ENCODE data around the gene RNF150.

The RNF150 gene

GRCh38 chr4:140940589-140940988, 192.7 kb downstream of the RNF150 start:
- ChIA-PET POLR2A (no interaction called here), CTCF (interaction anchor here (0.9 to 1.0 kb wide), 4 partner anchors 37 to 195 kb away, joined by 3 read pairs; no protein-coding TSS in a partner anchor)
- TF ChIP-seq, protein P1, sequence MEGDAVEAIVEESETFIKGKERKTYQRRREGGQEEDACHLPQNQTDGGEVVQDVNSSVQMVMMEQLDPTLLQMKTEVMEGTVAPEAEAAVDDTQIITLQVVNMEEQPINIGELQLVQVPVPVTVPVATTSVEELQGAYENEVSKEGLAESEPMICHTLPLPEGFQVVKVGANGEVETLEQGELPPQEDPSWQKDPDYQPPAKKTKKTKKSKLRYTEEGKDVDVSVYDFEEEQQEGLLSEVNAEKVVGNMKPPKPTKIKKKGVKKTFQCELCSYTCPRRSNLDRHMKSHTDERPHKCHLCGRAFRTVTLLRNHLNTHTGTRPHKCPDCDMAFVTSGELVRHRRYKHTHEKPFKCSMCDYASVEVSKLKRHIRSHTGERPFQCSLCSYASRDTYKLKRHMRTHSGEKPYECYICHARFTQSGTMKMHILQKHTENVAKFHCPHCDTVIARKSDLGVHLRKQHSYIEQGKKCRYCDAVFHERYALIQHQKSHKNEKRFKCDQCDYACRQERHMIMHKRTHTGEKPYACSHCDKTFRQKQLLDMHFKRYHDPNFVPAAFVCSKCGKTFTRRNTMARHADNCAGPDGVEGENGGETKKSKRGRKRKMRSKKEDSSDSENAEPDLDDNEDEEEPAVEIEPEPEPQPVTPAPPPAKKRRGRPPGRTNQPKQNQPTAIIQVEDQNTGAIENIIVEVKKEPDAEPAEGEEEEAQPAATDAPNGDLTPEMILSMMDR (IDR thresholded peaks at IDR 0.05; ENCODE audit: insufficient read depth, low read length, missing control alignments) = no peak
- DNase-seq (ENCODE audit: low read depth, low spot score) = no peak
- no peak overlapping the region for H3K4me3 ChIP-seq (ENCODE audit: low read depth, low read length)

DNA sequence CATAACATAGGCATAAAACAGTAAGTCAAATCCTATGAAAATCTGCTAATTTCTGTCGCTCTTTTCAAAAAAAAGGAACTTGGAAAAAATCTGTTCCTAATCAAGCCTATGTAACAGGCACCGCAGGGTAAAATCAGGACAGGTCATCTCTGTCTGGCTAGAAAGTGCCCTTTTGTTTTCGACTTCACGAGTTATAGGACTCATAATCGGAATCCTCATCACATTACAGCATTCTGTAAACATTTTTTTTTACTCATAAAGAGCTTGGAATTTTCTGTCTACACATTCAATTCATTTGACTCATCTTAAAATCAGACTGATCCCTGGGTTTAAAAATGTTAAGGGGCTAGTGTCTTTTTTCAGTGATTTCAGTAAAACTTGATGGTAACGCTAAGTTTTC, 195.4 kb downstream of the RNF150 start:
- DNase-seq (ENCODE audit: low read depth, low spot score) = peak; percentile 54
- TF ChIP-seq, protein P1 (IDR thresholded peaks at IDR 0.05; ENCODE audit: insufficient read depth, low read length, missing control alignments) = no peak
- no peak overlapping the region for H3K4me3 ChIP-seq (ENCODE audit: low read depth, low read length)
- POLR2A ChIA-PET = interaction anchor here (1.5 kb wide), 1 partner anchor 196 kb away, joined by 4 read pairs; the partner anchor contains the start of gene RNF150
- CTCF ChIA-PET = interaction anchor here (0.7 to 2.4 kb wide), 2 partner anchors 194 to 195 kb away, joined by 4 to 10 read pairs; partner anchors contain the start of gene RNF150

DNA sequence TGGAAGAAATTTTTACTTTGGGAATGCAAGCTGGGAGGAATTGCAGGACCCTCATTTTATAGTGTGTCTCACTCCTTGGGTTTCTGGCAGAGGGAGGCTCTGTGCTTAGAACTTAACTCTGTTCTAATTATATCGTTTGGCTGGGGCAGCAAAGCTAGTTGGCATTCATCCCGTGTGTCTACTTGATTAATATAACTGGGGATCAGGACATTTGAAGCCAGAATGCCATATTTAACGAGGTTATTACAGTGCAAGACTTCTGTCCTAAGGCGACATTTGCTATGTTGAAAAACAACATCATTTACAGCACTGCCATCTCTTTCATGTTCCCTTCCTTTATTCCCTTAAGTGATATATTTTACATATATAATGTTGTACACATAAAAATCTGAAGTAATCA, 198.0 kb downstream of the RNF150 start:
- DNase-seq (ENCODE audit: low read depth, low spot score) = no peak
- TF ChIP-seq, protein P1 (IDR thresholded peaks at IDR 0.05; ENCODE audit: insufficient read depth, low read length, missing control alignments) = no peak
- no peak overlapping the region for H3K4me3 ChIP-seq (ENCODE audit: low read depth, low read length)
- ChIA-PET POLR2A (no interaction called here), CTCF (interaction anchor here (1.3 to 1.5 kb wide), 3 partner anchors 42 to 198 kb away, joined by 4 to 5 read pairs (median 4); partner anchors contain the start of gene RNF150)

DNA sequence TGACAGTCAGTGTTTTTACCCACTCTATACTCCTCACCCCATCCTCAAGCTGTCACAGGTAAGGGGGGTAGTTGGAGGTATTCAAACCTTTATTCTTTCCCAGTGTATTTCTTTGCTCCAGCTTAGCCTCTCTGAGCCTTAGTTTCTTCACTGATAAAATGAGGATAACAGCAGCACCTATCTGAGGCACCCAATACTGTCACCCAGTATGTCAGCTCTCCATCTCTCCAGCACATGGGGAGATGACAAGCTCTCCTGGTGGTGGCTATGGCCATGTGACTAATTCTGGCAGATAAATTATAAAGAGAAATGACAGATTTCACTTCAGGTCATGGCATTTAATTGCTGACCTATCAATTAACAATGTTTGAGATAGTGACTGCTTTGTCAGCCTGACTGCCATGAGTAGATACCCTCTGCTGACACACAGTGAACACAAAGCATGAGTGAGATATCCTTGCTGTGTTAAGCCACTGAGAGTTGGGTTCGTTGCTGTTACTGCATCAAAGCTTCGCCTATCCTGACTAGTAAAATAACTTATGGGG, 200.7 kb downstream of the RNF150 start:
- no peak for DNase-seq (ENCODE audit: low read depth, low spot score)
- TF ChIP-seq, protein P1 (IDR thresholded peaks at IDR 0.05; ENCODE audit: insufficient read depth, low read length, missing control alignments) = no peak
- H3K4me3 ChIP-seq (ENCODE audit: low read depth, low read length) = no peak overlapping the region
- CTCF ChIA-PET = interaction anchor here (1.9 kb wide), 1 partner anchor 200 kb away, joined by 7 read pairs; the partner anchor contains the start of gene RNF150
- POLR2A ChIA-PET = interaction anchor here (0.6 kb wide), 1 partner anchor 74 kb away, joined by 3 read pairs; no protein-coding TSS in a partner anchor

DNA sequence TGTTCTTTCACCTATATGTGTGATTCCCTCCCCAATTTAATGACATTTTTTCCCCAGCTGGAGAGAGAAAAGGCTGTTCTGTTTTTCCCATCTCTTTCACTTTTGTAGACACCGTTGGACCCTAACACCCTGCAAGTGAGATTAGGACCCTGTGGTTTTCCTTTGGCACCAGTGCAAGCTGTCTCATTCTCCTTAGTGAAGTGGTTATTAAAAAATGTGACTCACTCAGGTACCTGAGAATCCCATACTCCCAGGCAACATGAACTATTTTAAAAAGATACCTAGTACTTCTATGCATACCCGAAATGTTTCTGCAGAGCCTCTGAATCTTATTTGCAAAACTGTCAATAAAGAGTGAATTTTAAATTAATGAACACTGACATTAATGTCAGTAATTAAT, 201.4 kb downstream of the RNF150 start:
- POLR2A ChIA-PET = no interaction called here
- CTCF ChIA-PET = interaction anchor here (1.9 kb wide), 1 partner anchor 201 kb away, joined by 7 read pairs; the partner anchor contains the start of gene RNF150

DNA sequence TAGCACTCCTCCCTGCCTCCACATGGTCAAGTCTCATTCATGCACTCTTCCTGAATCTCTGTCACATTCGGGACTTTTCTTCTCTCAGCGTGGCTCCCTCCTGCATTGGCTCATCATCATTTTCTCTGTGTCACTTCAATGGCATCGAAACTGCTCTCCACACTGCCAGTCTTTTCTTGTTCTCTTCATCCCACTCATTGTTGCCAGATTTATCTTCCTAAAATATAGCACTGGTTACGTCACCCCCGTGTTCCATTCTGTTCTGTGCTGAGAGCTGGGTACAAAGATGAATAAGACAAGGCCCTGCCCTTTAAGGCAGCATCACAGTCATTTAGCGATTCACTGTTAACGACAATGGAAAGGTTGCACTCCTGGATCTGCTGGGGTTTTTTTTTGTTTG, 202.7 kb downstream of the RNF150 start:
- TF ChIP-seq, protein P1 (IDR thresholded peaks at IDR 0.05; ENCODE audit: insufficient read depth, low read length, missing control alignments) = no peak
- DNase-seq (ENCODE audit: low read depth, low spot score) = no peak
- no peak overlapping the region for H3K4me3 ChIP-seq (ENCODE audit: low read depth, low read length)
- ChIA-PET CTCF (interaction anchor here (1.2 kb wide), 1 partner anchor 204 kb away, joined by 3 read pairs; no protein-coding TSS in a partner anchor), POLR2A (no interaction called here)

More for the DNA sequence above, 201.4 kb downstream of the RNF150 start:
- no peak for DNase-seq (ENCODE audit: low read depth, low spot score)
- no peak overlapping the region for H3K4me3 ChIP-seq (ENCODE audit: low read depth, low read length)
- TF ChIP-seq, protein P1 (IDR thresholded peaks at IDR 0.05; ENCODE audit: insufficient read depth, low read length, missing control alignments) = no peak

Measured in AG04449 (cell line).